GM12865 (cell line): ENCODE results near the gene SH3PXD2A.

ENCODE experiments used
- DNase-seq: peaks from one replicate; pipeline ENCODE4 v3.0.0; 2010; ENCODE audit warnings: low read depth
- H3K4me3 ChIP-seq: 2 replicates; pipeline ENCODE4 v1.5.1; 2011; ENCODE audit warnings: mild to moderate bottlenecking, low read depth, low read length, control low read depth
- CTCF ChIP-seq: IDR thresholded peaks from 2 replicates; pipeline ENCODE4 v1.5.1; 2011; ENCODE audit warnings: low read length, control low read depth, low read depth, inconsistent platforms; ENCODE audit not compliant: insufficient read depth; ENCODE audit errors: missing control alignments

SH3PXD2A gene

GRCh38 chr10:103626178-103626577 lies 229.2 kb downstream of the SH3PXD2A start:
- no peak overlapping the region for H3K4me3 ChIP-seq
- no peak for TF ChIP-seq CTCF
- no peak for DNase-seq

GRCh38 chr10:103622935-103623574 lies 232.3 kb downstream of the SH3PXD2A start:
- TF ChIP-seq CTCF: no peak
- no peak overlapping the region for H3K4me3 ChIP-seq
- DNase-seq: no peak

GRCh38 chr10:103622286-103622685 lies 233.1 kb downstream of the SH3PXD2A start:
- no peak for DNase-seq
- no peak for TF ChIP-seq CTCF
- H3K4me3 ChIP-seq: no peak overlapping the region

- H3K4me3 ChIP-seq: no peak overlapping the region
- DNase-seq: no peak
- no peak for TF ChIP-seq CTCF
Measured at GRCh38 chr10:103621783-103622125, 233.6 kb downstream of the SH3PXD2A start.

- H3K4me3 ChIP-seq: no peak overlapping the region
- no peak for TF ChIP-seq CTCF
- no peak for DNase-seq
Measured at GRCh38 chr10:103620891-103621782, 234.2 kb downstream of the SH3PXD2A start.

- DNase-seq: no peak
- H3K4me3 ChIP-seq: no peak overlapping the region
- TF ChIP-seq CTCF: no peak
Measured at GRCh38 chr10:103620352-103620740, 235.0 kb downstream of the SH3PXD2A start.
